BLaER1 (cell line): Measurements from ENCODE around the gene FKBP7.

Source experiments
- H3K27ac ChIP-seq: shearing (Covaris generic); formaldehyde crosslinking; 2 replicates; pipeline ENCODE4 v1.8.1; 2022
- H3K27me3 ChIP-seq: shearing (Covaris generic); formaldehyde crosslinking; 2 replicates; pipeline ENCODE4 v1.8.1; 2022
- H3K36me3 ChIP-seq: shearing (Covaris generic); formaldehyde crosslinking; 2 replicates; pipeline ENCODE4 v1.8.1; 2022
- H3K4me1 ChIP-seq: shearing (Covaris generic); formaldehyde crosslinking; 2 replicates; pipeline ENCODE4 v1.8.1; 2022
- H3K4me2 ChIP-seq: shearing (Covaris generic); formaldehyde crosslinking; 2 replicates; pipeline ENCODE4 v1.8.1; 2022
- H3K4me3 ChIP-seq: shearing (Covaris generic); formaldehyde crosslinking; 2 replicates; pipeline ENCODE4 v1.8.1; 2022
- H3K9ac ChIP-seq: shearing (Covaris generic); formaldehyde crosslinking; 2 replicates; pipeline ENCODE4 v1.8.1; 2022
- H3K9me3 ChIP-seq: shearing (Covaris generic); formaldehyde crosslinking; 2 replicates; pipeline ENCODE4 v1.8.1; 2022
- H4K20me1 ChIP-seq: shearing (Covaris generic); formaldehyde crosslinking; 2 replicates; pipeline ENCODE4 v1.8.1; 2022
- Cebpa-rat ChIP-seq: shearing (Covaris generic); IDR thresholded peaks from 2 replicates; pipeline ENCODE4 v1.8.1; 2022

Gene FKBP7

GRCh38 chr2:178452334-178452733 lies 26.1 kb downstream of the FKBP7 start:
- no peak overlapping the region for H3K4me3 ChIP-seq
- H3K9me3 ChIP-seq = no peaks in the 10 kb centered on the region
- peak overlapping the region; percentile 78 for H3K4me2 ChIP-seq
- H3K4me1 ChIP-seq = peaks cover 28% of the 10 kb centered on the region
- peak overlapping the region; percentile 99; the same call in 1 of the 2 replicates for H3K27ac ChIP-seq
- no peak overlapping the region; the same call in 1 of the 2 replicates for H3K9ac ChIP-seq
- H3K27me3 ChIP-seq = no peaks in the 10 kb centered on the region
- peaks cover 31% of the 10 kb centered on the region for H4K20me1 ChIP-seq
- TF ChIP-seq Cebpa-rat = no peak; the same call in 1 of the 2 replicates
- peaks cover 14% of the 10 kb centered on the region for H3K36me3 ChIP-seq

DNA sequence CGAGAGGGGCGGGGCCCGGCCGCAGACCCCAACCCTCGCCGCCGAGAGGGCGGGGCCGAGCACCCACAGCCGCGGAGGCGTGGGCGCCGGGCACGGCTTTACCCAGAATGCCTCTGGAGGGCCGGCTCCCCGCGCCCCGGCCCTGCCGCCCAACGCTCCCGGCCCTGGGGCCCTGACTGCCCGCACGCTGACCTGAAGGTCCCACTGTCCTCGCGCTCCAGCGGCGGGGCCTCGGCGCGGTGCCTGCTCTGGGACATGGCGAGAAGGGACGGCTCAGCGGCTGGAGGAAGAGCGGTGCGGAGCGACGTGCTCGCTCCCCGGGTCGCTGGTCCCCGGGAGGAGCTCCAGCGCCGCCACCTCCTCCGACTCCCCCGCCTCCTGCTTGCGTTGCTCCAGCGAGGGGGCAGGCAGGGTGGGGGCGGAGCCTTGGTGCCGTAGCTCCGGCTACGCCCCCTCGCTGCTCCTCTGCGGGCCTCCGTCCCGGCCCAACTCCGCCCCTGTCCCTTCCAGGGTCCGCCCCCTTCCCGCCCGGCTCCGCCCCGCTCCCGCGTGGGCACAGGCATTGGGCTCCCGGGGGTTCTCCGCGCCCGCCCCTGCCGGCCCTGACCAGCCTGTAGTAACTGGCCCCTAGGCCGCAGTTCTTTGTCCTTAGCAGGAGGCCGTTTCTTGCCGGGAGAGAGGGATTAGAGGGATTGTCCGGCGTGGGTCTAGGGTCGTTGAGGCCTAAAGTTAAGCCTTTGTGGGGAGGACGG lies 27.4 kb downstream of the FKBP7 start, which contains the start of the genes PJVK and PRKRA:
PJVK (plus strand) TSS at position 605 of the 752 bp plus-strand sequence. CDS start 2,032 bp downstream, outside the sequence.
PRKRA (minus strand) TSS at position 402 of the 752 bp plus-strand sequence; CDS start at position 257, 145 bp downstream.
- Histone ChIP-seq H3K4me1 (peaks cover 28% of the 10 kb centered on the region), H3K4me2 (peak within 1 kb of the TSS; percentile 95), H3K27ac (peak within 1 kb of the TSS; percentile 99), H3K4me3 (peak within 1 kb of the TSS; percentile 78), H3K9me3 (no peaks in the 10 kb centered on the region), H4K20me1 (peaks cover 31% of the 10 kb centered on the region), H3K36me3 (peaks cover 24% of the 10 kb centered on the region), H3K27me3 (no peaks in the 10 kb centered on the region), H3K9ac (peak within 1 kb of the TSS; percentile 96)
- TF ChIP-seq Cebpa-rat = no peak; the same call in 1 of the 2 replicates

GRCh38 chr2:178450524-178450773 lies 28.0 kb downstream of the FKBP7 start:
- peak overlapping the region; percentile 78 for H3K4me3 ChIP-seq
- peaks cover 29% of the 10 kb centered on the region for H3K36me3 ChIP-seq
- peak overlapping the region; percentile 99 for H3K27ac ChIP-seq
- peaks cover 28% of the 10 kb centered on the region for H3K4me1 ChIP-seq
- H3K9me3 ChIP-seq = no peaks in the 10 kb centered on the region
- peaks cover 31% of the 10 kb centered on the region for H4K20me1 ChIP-seq
- no peaks in the 10 kb centered on the region for H3K27me3 ChIP-seq
- TF ChIP-seq Cebpa-rat = no peak
- peak overlapping the region; percentile 95 for H3K4me2 ChIP-seq
- peak overlapping the region; percentile 96 for H3K9ac ChIP-seq

DNA sequence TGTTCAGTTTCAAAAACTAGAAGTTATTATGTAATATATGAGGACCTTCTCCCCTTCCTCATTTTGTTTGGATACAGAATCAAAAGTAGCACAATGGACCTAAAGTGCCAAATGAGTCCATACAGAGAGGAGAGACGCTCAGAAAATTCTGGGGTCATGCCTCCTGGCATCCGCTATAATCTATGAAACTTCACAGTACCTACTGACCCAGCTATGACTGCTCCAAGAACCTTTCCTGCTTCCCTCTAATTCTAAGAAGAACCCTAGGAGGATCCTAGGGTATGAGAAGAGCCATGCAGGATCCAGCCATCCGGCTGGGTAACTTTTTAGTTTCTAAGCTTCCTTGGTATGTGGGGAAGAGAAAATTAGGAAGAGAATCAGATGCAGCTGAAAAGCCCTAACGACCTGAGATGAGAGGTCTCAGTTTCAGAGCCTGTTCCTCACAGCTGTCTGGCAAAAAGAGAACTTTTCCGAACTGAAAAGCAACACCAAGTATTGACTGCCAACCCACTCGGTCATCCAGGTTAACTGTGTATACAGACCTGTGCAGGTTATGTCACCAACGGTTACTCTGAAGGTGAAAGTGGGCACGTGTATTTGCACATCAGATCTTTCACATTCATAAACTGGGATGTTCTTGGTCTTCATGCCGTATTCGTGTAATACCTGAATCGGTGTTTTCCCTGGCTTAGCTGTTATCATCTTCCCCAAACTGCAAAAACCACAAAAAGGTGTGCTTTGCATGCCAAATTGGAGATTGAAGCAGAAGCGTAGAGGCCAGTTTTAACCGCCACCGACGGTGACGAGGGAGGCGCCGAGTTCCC lies 28.5 kb downstream of the FKBP7 start:
- Histone ChIP-seq H3K4me2 (peak overlapping the region; percentile 95), H3K9ac (peak overlapping the region; percentile 96), H3K27ac (peak overlapping the region; percentile 99), H4K20me1 (peaks cover 37% of the 10 kb centered on the region), H3K27me3 (no peaks in the 10 kb centered on the region), H3K9me3 (no peaks in the 10 kb centered on the region), H3K4me1 (peaks cover 28% of the 10 kb centered on the region), H3K4me3 (peak overlapping the region; percentile 78), H3K36me3 (peaks cover 34% of the 10 kb centered on the region)
- no peak for TF ChIP-seq Cebpa-rat

GRCh38 chr2:178448968-178449661 lies 29.3 kb downstream of the FKBP7 start:
- Histone ChIP-seq H3K36me3 (peaks cover 42% of the 10 kb centered on the region), H3K4me1 (peaks cover 28% of the 10 kb centered on the region), H3K4me2 (peak overlapping the region; percentile 95), H3K9ac (peak overlapping the region; percentile 96), H3K9me3 (no peaks in the 10 kb centered on the region), H3K27me3 (no peaks in the 10 kb centered on the region), H4K20me1 (peaks cover 44% of the 10 kb centered on the region), H3K27ac (no peak overlapping the region), H3K4me3 (peak overlapping the region; percentile 78; the same call in 1 of the 2 replicates)
- TF ChIP-seq Cebpa-rat = no peak

DNA sequence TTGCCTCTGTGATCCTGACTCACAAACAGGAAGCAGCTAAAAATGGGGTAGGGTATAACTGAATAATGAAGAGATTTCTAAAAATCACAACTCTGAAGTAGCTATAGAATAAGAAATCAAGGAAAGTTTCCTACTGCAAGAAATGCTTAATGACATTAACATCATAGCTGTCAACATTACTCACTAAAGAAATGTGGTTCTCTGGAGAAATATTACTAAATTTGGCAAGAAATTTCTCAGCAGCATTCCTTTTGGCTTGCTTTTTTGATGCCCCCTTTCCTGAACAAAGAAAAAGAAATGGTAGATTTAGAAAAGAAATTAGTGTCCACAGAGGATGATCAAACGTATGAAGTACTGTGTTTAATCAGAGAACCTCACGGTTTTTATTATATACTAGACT lies 37.0 kb downstream of the FKBP7 start:
- Histone ChIP-seq H3K27me3 (no peaks in the 10 kb centered on the region), H3K36me3 (peaks cover 79% of the 10 kb centered on the region), H3K4me3 (no peak overlapping the region), H3K9ac (no peak overlapping the region), H3K4me2 (no peak overlapping the region), H3K9me3 (no peaks in the 10 kb centered on the region), H3K27ac (no peak overlapping the region), H3K4me1 (no peaks in the 10 kb centered on the region), H4K20me1 (peaks cover 29% of the 10 kb centered on the region; the same call in 1 of the 2 replicates)
- no peak for TF ChIP-seq Cebpa-rat

DNA sequence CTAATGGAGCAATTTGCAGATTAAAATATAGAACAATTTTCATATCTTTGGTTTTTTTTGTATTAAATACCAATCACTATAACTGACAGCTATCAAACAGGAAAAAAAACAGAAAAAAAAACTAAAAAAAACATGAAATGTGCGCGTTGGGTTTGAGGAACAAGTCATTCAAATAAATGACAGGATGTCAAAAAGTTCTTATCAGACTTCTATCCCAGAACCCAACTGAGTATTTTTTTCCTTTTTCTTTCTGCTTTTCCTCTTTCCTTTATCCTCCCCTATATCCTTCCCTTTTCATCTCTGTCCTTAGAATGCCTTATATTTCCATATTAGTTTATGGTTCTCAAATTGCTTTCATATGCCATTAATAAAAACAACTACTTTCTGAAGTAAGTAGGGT lies 41.7 kb downstream of the FKBP7 start:
- no peaks in the 10 kb centered on the region for H3K4me1 ChIP-seq
- H4K20me1 ChIP-seq = peaks cover 9% of the 10 kb centered on the region; the same call in 1 of the 2 replicates
- no peak for TF ChIP-seq Cebpa-rat
- H3K4me3 ChIP-seq = no peak overlapping the region
- no peaks in the 10 kb centered on the region for H3K9me3 ChIP-seq
- no peak overlapping the region for H3K27ac ChIP-seq
- H3K9ac ChIP-seq = no peak overlapping the region
- peaks cover 75% of the 10 kb centered on the region for H3K36me3 ChIP-seq
- H3K27me3 ChIP-seq = no peaks in the 10 kb centered on the region
- no peak overlapping the region for H3K4me2 ChIP-seq

DNA sequence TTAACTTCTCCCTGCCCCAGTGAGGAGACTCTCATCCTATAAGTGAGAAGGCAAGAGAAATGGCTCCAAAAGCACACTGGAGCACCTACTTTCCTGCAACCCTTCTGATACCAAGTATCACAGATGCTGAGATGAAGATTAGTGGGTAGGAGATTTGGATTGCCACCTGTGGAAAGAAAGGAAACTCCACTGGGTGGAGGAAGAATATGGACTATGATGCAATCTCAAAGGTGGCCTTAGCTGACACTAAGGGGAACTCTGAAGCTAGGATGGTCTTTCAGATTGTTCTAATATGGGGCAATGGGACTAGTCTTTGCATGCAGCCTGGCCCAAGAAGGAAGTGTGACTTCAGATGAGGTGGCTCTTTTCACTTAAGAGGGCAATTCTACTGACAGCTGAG lies 49.1 kb downstream of the FKBP7 start:
- no peaks in the 10 kb centered on the region for H3K27me3 ChIP-seq
- no peak overlapping the region for H3K9ac ChIP-seq
- H3K9me3 ChIP-seq = peaks cover 9% of the 10 kb centered on the region
- no peaks in the 10 kb centered on the region for H3K4me1 ChIP-seq
- 0 out of 2 replicates have a peak, but pooled peaks have one; percentile 36 for TF ChIP-seq Cebpa-rat
- peaks cover 98% of the 10 kb centered on the region for H3K36me3 ChIP-seq
- H3K4me3 ChIP-seq = no peak overlapping the region
- H3K27ac ChIP-seq = no peak overlapping the region
- no peak overlapping the region for H3K4me2 ChIP-seq
- H4K20me1 ChIP-seq = peaks cover 36% of the 10 kb centered on the region

DNA sequence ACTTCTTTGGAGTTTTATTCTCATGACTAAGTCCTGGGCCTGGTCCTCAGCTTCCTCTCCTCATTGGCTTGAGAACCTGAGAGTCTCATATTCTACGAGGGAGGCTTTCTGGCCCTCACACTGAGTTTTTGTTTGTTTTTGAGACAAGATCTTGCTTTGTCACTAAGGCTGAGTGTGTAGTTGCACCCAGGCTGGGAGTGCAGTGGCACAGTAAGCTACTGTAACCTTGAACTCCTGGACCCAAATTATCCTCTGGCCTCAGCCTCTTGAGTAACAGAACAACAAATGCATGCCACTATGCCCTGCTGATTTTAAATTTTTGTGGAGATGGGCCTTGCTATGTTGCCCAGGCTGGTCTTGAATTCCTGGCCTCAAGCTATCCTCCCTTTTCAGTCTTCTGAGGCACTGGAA lies 50.0 kb downstream of the FKBP7 start:
- Histone ChIP-seq H3K27me3 (no peaks in the 10 kb centered on the region), H4K20me1 (peaks cover 36% of the 10 kb centered on the region), H3K9me3 (peaks cover 17% of the 10 kb centered on the region), H3K27ac (no peak overlapping the region), H3K4me3 (no peak overlapping the region), H3K36me3 (peaks cover 98% of the 10 kb centered on the region), H3K9ac (no peak overlapping the region), H3K4me1 (no peaks in the 10 kb centered on the region), H3K4me2 (no peak overlapping the region)
- no peak for TF ChIP-seq Cebpa-rat
